ENCODE results near the gene SARM1. TPM values are rescaled to one million over a fixed set of nuclear protein-coding genes. Genes with fewer than 3 reads are reported as not detected.
"Not testable (repeated sequence)": the region's sequence is repeated elsewhere in the genome, so short reads cannot be mapped to it uniquely, and the experiment has no call there.

Gene SARM1
- total RNA-seq (2014; rRNA removed; shearing (Covaris generic)) = 4.0 and 6.4 TPM in 2 replicates

DNA sequence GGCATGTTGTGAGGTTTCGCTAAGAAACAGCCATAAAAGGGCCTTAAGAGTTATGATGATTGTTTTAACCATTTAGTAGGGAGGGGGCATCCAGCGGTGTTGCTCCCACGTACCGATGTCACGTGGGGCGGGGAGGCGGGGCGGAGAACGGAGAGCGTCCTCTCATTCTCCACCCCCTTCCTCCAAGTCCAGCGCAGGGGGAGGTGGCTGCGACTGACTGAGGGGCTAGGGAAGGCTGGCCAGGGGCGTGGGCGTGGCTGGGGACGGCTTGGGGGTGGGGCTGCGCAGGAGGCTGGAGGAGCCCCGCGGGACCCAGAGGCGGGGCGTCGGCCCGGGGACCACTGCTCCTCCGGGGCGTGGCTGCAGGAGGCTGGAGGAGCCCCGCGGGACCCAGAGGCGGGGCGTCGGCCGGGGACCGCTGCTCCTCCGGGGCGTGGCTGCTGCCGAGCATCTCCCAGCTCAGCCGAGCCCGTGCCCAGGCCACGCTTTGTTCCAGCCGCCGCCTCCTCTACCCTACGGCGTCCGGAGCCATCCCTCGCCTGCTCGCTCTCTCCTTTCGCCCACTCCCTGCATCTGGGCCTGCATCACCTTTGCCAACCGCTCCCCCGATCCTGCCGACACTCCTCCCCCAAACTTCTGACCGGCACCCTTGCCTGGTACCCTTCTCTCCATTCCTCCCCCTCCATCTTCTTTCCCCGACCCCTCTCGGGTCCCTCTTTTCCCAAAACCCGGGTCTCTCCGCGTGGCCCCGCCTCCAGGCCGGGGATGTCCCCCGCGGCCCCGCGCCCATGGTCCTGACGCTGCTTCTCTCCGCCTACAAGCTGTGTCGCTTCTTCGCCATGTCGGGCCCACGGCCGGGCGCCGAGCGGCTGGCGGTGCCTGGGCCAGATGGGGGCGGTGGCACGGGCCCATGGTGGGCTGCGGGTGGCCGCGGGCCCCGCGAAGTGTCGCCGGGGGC is at the start of gene SARM1:
Gene SARM1 (plus strand): TSS at position 450 of the 958 bp plus-strand sequence. CDS start 339 bp downstream, at position 789.
- DNase-seq (ENCODE audit: low read depth) = peak; percentile 80

DNA sequence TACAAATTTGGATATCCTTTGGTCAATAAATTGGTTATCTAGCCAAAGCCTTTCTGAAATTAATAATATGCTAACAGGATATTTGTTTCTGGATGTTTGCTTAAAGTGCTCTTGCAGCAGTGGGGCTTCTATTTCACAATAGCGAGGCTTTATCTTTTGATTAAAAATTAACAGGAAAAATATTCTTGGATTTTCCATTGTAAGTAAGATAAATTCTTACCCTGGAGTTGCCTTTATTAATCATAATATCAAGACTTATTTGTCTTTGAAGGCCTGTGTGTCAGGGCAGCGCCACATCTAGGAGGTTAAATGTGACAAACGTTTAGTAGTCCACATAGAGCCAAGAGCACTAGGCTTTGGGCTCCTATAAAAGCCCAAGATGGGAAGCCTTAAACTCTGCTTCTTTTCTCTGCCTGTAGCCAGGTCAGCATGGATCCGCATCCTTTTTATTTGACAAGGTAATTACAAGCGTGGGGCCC is 47.2 kb upstream of the SARM1 start:
- no peak for DNase-seq (ENCODE audit: low read depth)

DNA sequence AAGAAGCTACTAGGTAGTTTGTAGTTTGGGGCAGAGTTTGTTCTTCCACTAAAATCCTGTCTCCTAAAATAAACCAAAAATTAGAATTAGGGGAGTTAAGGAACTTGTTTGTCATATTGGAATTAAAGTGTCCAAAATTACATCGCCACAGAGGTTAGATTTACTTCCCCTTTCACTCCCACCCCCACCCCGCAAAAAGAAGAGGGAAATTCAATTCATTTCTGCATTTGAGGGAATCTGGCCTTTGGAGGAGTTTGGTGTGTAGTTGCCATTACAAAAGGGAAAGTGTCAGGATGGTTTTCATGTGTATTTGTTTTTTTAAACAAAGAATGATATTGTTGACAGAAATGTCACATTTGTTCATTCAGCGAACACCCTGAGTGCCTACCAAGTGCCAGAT is 46.7 kb upstream of the SARM1 start:
- DNase-seq (ENCODE audit: low read depth) = no peak

DNA sequence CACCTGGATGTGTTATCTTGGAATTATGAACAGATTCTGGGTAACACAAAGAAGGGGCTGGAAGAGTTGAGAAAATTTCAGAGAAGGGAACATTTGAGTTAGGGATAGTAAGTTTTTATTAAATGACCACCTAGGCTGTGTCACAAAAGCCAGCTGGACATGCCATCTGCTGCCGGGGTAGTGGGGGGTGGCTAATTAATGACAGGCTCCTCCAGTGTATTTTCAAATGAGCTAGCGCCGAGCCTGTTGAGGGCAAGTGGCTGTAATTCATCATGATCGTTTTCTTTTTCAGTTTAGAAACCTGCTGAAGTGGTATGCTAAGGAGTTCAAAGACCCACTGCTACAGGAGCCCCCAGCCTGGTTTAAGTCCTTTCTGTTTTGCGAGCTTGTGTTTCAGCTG is 46.3 kb upstream of the SARM1 start:
- no peak for DNase-seq (ENCODE audit: low read depth)

DNA sequence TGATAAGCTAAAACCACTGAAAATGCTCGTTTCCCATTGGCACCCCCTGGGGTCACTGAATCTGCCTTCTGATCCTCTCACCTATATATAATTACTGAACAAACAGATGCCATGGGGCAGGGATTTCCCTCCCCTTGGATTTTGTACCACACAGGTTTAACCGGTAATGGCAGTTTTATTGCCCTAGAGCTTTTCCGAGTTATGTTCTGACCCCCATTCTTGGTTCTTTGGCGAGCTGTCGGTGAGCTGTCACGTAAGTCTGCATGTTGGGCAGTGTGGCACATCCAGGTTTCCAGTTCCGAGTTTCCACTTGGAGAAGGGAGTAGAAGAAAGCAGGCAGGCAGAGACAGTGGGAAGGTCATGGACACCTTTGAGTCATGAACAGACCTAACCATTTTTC is 45.4 kb upstream of the SARM1 start:
- no peak for DNase-seq (ENCODE audit: low read depth)

DNA sequence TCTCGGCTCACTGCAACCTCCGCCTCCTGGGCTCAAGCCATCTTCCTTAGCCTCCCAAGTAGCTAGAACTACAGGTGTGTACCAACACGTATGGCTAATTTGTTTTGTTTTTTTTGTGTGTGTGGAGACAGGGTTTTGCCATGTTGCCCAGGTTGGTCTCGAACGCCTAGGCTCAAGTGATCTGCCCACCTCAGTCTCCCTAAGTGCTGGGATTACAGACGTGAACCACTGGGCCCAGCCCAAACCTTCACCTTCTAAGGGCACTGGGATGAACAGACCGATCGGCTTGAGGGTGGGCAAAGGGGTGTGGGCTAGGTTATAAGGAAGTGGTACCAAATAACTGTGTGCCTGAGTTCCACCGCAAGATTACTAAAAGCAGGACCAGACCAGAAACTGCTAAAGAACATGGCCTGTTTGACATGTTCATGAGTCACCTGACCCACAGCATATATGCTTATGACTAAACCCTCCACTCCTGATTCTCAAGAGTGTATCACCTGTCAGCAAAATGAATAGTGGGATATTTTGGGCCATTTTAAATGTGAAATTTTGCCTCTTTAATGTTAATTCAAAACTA is 44.4 kb upstream of the SARM1 start:
- DNase-seq (ENCODE audit: low read depth) = no peak

DNA sequence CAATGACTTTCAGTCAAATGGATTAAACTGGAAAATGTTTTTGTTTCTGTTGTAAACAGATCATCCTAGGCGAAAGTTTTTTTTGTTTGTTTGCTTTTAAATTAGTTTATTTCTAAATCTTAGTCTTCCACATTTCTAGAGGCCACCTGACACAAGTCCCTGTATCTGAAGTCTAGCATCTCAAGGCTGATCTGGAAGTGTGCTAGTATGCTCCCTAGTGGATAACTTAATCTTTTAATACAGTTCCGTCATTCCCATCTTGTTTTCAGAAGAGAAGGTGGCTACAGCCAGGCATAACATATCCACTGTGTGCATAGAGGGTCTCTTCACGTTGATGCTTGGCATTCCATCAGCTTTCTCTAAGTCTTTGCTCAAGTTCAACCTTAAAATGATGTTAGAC is 43.8 kb upstream of the SARM1 start:
- DNase-seq (ENCODE audit: low read depth) = no peak

DNA sequence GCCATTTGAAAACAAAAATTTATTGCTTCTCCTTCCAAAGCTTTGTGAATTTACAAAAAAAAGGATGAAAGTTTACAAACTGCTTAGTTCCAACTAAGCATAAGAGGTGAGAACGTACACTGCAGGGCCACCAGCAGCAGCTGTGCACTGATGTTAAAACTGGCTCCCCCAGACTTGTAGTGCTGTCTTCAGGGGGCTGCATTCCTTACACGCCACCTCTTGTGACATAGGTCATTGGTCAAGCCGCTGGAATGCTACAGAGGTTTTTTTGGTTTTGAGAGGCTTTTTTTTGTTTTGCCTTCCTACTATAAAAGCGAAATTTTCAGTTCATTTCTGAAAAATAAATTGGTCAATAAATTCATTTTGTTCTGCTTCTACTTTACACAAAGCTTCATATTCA is 43.2 kb upstream of the SARM1 start:
- no peak for DNase-seq (ENCODE audit: low read depth)

DNA sequence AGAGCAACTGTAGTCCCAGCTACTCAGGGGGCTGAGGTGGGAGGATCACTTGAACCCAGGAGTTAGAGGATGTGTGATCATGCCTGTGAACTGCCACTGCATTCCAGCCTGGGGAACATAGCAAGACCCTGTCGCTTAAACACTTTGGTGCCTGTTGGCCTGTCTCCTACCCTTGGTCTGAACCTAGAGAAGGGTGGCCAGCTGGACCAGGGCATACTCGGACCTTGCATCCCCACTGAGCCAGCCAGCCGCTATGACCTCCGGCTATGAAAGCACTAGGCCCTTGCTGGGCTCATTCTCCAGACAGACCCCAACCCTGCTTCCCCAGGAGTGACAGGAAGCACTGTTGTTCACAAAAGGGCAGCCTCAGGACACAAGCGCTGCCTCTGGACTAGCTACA is 40.8 kb upstream of the SARM1 start:
- DNase-seq (ENCODE audit: low read depth) = no peak

DNA sequence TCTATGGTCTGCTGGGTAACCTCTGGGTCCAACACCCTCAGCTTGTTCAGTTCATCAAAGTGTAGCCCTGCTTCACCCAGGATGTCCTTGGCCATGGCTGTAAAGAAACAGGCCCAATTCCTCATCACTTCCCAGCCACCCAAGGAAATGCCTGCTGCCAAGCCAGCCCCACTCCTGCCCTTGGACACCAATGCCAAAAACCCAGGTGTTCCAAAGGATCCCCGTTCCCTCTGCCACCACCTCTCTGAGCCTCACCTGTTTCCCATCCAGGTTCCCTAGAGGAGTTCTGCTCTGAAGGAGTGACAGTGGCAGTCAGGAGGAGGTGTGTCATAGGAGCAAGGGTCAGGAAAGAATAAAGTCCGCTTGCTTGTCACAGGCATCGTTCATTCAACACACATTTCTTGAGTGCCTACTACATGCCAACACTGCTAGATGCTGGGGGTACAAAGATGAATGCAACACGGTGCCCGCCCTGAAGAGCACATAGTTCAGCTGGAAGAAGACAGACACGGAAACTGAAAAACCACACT is 39.5 kb upstream of the SARM1 start:
- DNase-seq (ENCODE audit: low read depth) = no peak

DNA sequence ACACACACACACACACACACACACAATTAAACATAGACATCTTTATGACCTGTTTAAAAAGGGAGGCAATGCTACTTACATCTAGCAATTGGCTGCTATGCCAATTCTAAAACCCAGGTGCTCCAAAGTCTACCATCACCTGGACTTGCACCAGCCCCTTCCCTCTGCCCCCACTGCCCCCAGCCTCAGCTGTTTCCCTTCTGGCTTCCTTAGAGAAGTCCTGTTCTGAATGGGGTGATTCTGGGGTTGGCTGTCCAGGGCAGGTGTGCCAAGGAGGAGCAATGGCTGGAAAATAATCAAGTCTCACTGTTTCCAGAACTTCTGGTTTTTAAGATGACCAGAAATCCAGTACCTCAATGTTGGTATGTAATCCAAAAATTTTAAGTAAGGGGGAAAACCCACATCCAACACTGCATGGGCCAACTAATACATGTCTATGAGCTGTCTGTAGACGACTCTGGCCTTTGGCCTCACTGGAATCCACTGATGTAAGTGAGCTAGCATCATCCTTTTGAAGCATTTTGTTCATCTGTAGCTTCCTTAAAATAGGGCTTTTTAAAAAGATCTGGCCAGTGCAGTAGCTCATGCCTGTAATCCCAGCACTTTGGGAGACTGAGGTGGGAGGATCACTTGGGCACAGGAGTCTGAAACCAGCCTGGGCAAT is 38.3 kb upstream of the SARM1 start:
- no peak for DNase-seq (ENCODE audit: low read depth)

DNA sequence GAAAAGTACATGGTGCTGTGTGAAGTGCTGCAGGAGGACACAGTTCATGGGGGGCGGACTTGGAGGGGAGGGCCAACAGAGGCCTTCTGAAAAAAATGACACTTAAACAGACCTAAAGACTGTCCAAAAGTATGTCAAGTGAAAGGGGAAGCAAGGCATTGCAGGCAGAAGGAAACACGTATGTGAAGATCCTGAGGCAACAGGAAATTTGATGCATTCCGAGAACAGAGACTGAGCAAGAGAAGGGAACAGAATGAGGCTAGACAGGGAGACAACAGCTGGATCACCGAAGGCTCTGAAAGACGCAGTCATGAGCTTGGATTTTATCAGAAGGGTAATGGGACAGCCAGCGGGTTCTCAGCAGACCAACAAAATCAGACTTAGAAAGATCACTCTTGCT is 37.3 kb upstream of the SARM1 start:
- DNase-seq (ENCODE audit: low read depth) = no peak

DNA sequence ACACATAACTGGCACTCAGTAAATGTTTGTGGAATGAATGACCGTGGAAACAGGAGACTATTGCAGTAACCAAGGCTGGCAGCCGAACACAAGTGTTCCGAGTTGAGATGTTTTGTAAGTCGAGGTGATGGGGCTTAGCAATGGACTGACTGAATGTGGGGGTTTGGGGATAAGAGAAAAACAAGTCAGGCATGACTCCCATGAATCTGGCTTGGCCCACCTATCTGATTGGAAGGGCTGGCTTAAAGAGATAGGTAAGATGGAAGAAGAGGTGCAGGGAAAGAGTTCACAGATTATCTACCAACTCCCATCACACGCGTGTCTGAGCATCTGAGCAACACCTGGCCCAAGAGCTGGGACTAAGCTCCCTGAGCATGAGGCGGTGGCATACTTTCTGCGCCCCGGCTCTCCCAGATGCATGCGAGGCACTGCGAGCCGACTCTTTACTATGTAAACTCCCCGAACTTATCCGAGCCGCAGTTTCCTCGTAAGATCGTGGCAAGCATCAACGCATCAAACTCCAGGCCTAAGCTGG is 36.8 kb upstream of the SARM1 start:
- DNase-seq (ENCODE audit: low read depth) = no peak

DNA sequence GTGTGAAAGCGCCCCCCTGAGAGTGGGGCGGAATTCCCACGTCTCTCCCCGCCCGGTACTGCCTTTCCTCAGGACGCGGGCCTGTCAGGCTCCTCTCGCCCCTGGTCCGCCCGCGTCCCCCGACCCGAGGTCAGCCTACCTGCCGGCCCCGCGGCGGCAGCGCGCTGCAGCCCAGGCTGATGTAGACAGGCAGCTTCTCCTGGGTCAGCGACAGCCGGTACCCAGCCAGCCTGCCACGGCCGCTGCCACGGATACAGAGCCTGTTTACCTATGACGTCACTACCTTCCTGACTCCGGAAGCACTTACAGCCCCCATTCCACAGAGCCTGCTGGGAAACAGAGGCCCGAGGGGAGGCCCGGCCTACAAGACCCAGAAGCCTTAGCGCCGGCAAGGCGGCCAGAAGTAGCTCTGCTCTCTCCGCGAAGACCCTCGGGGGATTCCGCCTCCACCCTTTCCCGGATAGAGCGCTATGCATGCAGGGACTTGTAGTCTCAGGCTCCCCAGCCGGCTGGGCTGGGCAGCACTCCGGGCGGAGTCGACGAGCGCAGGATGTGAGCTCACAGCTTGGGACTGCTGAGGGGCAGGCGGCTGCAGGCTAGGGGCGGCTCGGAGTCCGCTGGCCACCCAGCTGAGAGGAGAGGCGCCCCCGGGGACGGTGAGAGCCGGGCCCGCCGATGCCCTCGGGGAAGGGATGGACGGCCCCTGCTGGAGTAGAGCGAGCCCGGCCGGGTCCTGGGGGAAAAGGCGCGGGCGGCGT is 36.1 kb upstream of the SARM1 start, which contains the start of the genes IFT20 and TNFAIP1:
Gene IFT20 (minus strand): TSS at position 272 of the 758 bp plus-strand sequence. CDS start 3,487 bp downstream, outside the sequence.
Gene TNFAIP1 (plus strand): TSS at position 561 of the 758 bp plus-strand sequence. CDS start 3,761 bp downstream, outside the sequence.
- DNase-seq (ENCODE audit: low read depth) = peak; percentile 99

DNA sequence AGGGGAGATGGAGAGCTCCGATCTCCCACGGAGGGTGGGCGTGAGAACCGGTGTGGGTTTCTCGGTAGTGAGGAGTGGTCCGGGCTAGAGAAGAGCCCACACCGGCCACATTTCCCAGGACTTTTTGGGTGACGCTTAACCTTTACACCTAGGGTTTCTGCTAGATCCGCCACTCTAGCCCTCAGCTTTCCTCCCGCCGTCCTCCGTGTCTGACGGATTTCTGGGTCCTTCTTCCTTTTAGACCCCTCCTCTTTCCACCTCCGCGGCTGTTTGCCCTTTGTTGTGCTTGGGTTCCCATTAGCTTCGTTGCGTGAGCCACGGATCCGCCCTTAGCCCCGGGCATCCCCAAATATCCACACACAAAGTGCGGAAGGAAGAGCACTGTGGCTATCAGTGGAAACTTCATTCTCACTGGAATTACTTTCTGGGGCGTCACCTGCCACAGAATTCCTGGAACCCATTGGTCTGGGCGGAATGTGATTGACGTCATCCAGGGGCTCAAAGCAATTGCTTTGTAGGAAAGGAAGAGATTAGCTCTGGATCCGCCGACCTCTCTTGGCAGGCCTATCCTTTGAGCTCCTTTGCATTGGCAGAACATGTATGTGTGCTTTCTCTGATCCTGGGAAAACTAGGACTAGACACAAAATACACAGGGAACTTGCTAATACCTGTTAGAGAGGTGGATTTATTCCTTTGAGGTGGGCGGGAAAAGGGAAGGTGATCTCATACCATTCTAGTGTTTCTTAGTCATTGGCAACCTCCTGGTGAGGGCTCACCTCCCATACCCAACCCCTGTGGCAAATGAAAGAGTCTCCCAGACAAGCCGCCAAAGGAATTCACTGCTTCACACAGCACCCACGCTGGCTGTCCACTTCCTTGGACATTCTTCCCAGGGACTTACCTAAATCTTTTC is 35.3 kb upstream of the SARM1 start:
- DNase-seq (ENCODE audit: low read depth) = peak; percentile 93

DNA sequence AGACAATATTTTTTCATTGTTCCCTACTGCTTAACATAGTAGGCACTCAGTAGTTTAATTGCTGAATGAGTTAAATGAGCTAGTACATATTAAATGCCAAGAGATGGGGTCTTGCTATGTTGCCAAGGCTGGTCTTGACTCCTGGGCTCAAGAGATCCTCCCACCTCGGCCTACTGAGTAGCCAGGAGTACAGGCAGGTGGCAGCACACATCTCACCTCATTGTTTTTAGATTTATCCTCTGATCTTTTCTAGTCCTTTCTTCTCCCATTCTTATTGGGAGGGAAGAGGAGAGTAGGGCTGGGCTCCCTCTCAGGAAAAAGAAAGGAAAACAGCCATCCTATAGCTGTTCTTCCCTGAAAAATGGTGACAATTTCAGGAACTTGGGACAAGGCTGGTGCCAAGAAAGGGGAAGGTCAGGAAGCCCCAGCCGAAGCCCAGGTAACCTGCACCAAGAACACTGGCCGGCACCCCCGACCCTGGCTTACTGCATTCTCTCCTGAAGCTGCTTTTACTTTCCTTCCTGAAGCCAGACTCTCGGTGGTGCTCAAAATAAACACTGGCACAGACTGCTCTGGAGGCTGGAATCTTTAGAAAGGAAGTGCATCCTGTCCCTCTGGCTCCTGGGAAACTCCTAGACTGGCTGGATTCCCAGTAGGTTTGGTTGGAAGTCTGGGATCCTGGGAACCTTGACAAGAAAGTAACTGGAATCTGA is 33.3 kb upstream of the SARM1 start:
- peak; percentile 77 for DNase-seq (ENCODE audit: low read depth)

DNA sequence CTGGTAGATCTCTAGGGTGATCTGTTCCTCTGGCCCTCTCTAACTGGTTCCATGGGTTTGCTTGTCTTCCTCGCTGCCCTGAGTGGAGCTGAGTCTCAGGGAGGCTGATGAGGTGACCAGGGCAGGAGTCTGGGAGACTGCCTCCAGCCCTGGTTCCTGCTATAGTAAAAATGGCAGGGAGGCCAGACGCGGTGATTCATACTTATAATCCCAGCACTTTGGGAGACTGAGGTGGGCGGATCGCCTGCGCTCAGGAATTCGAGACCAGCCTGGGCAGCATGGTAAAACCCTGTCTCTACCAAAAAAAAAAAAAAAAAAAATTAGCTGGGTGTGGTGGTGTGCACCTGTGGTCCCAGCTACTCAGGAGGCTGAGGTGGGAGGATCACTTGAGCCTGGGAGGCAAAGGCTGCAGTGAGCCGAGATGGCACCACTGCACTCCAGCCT is 32.7 kb upstream of the SARM1 start:
- DNase-seq (ENCODE audit: low read depth) = not testable (repeated sequence)

DNA sequence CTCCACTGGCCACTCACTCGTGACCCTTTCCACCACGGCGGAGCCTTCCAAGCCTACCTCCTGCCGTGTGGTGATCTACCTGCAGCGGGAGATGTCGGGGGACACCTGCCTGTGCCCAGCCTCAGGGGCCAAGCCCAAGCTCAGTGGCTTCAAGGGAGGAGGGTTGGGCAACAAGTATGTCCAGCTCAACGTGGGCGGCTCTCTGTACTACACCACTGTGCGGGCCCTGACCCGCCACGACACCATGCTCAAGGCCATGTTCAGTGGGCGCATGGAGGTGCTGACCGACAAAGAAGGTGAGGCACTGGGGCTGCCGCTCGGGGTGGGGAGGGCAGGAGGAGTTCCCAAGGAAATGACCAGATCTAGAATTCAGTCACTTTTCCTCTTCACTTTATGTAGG is 32.1 kb upstream of the SARM1 start:
- DNase-seq (ENCODE audit: low read depth) = no peak

DNA sequence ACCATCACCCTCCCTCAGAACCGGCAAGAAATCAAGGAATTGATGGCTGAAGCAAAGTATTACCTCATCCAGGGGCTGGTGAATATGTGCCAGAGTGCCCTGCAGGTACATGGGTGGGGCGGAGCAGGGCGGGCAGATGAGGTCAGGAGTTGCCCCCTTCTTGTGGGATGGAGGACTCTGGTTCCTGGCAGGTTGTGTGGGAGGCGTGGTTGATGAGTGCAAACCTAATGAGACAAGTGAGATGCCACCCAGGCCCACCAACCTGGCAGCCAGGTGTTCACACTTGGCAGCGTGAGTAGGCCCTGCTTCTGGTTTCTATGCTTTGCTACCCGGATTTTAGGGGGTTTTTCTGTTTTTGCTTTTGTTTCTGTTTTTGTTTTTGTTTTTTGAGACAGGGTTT is 31.1 kb upstream of the SARM1 start:
- no peak for DNase-seq (ENCODE audit: low read depth)
